Activated CD8-positive, alpha-beta T cell treated with anti-CD3 and anti-CD28 coated beads, Interleukin-2, amount 10 ng/mL, durations not matched to agents 7 days and 5 days (primary cell): Measurements from ENCODE around the gene TMA7. TPM values are rescaled to one million over a fixed set of nuclear protein-coding genes. Genes with fewer than 3 reads are reported as not detected.

Experiments used
- ATAC-seq: fragments of 150-1000 bp; cut with Tn5 transposase; one replicate; pipeline ENCODE4 v1.10.0; 2021; ENCODE audit warnings: moderate library complexity
- CTCF ChIA-PET: fragments of 350-600 bp; sonication (Branson Sonifier 250); formaldehyde crosslinking; loops from one replicate; lab custom pipeline; 2021; ENCODE audit warnings: antibody characterized with exemption; lab: Charles Lee
- POLR2A ChIA-PET: fragments of 350-600 bp; sonication (Branson Sonifier 250); formaldehyde crosslinking; loops from one replicate; lab custom pipeline; 2021; ENCODE audit warnings: antibody characterized with exemption; lab: Charles Lee
- DNase-seq: peaks from one replicate; pipeline ENCODE4 v3.0.0-alpha.2; 2020
- H3K27ac Mint-ChIP-seq: one replicate; pipeline ENCODE4 v1.8.0; 2021; ENCODE audit warnings: mild to moderate bottlenecking, mixed read lengths
- H3K27me3 Mint-ChIP-seq: one replicate; pipeline ENCODE4 v1.8.0; 2021; ENCODE audit warnings: low read depth, mixed read lengths
- H3K36me3 Mint-ChIP-seq: one replicate; pipeline ENCODE4 v1.8.0; 2021; ENCODE audit warnings: low read depth, mixed read lengths
- H3K4me1 Mint-ChIP-seq: one replicate; pipeline ENCODE4 v1.8.0; 2021; ENCODE audit warnings: low read depth, mixed read lengths
- H3K4me3 Mint-ChIP-seq: one replicate; pipeline ENCODE4 v1.8.0; 2021; ENCODE audit warnings: mild to moderate bottlenecking, mixed read lengths
- H3K9me3 Mint-ChIP-seq: one replicate; pipeline ENCODE4 v1.8.0; 2022; ENCODE audit warnings: mixed read lengths; ENCODE audit not compliant: insufficient read depth
- total RNA-seq, 2 experiments: library from RNA; stranded (reverse); gene quantifications; one replicate each; pipeline ENCODE4 v1.2.3, GENCODE V29; 2021

The TMA7 gene
- total RNA-seq, 2 experiments from 2014 or later, result 339 to 364 TPM

DNA sequence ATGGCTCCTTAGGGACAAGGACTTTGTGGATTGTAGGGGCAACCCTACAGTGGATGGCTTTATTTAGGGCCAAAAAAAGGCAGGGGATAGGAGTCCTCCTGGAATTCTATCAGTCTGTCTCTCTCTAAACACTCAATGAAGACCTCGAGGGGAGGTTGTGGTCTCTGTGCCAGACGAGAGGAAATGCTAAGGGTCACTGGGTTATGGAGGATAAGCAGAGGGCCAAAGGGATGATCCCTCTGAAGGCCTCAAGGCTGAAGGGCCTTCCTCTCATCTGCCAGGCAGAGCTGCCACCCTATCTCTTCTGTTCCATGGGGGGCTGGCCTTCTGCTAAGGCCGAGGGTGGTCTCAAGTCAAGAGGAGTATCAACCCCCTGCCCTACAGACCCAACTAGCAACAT is 37.1 kb upstream of the TMA7 start:
- ChIA-PET POLR2A (no interaction called here), CTCF (interaction anchor here (0.6 to 11.6 kb wide), 4 partner anchors 31 to 152 kb away, joined by 3 to 342 read pairs (median 91); partner anchors contain the start of genes PFKFB4 and PLXNB1)
- Mint-ChIP-seq H3K27ac (no peak overlapping the region), H3K27me3 (no peaks in the 10 kb centered on the region), H3K4me1 (no peaks in the 10 kb centered on the region), H3K36me3 (no peaks in the 10 kb centered on the region), H3K9me3 (no peaks in the 10 kb centered on the region), H3K4me3 (no peak overlapping the region)
- ATAC-seq, result no peak
- DNase-seq, result no peak

- Mint-ChIP-seq H3K9me3 (no peaks in the 10 kb centered on the region), H3K4me1 (no peaks in the 10 kb centered on the region), H3K36me3 (no peaks in the 10 kb centered on the region), H3K4me3 (no peak overlapping the region), H3K27ac (no peak overlapping the region), H3K27me3 (no peaks in the 10 kb centered on the region)
- ChIA-PET CTCF (interaction anchor here (1.1 to 11.6 kb wide), 3 partner anchors 30 to 151 kb away, joined by 3 to 342 read pairs (median 179); partner anchors contain the start of genes PFKFB4 and PLXNB1), POLR2A (interaction anchor here (1.2 kb wide), 1 partner anchor 36 kb away, joined by 4 read pairs; the partner anchor contains the start of genes CCDC51 and TMA7)
- DNase-seq, result no peak
- no peak for ATAC-seq
Measured at GRCh38 chr3:48403533-48404439, 36.3 kb upstream of the TMA7 start.

DNA sequence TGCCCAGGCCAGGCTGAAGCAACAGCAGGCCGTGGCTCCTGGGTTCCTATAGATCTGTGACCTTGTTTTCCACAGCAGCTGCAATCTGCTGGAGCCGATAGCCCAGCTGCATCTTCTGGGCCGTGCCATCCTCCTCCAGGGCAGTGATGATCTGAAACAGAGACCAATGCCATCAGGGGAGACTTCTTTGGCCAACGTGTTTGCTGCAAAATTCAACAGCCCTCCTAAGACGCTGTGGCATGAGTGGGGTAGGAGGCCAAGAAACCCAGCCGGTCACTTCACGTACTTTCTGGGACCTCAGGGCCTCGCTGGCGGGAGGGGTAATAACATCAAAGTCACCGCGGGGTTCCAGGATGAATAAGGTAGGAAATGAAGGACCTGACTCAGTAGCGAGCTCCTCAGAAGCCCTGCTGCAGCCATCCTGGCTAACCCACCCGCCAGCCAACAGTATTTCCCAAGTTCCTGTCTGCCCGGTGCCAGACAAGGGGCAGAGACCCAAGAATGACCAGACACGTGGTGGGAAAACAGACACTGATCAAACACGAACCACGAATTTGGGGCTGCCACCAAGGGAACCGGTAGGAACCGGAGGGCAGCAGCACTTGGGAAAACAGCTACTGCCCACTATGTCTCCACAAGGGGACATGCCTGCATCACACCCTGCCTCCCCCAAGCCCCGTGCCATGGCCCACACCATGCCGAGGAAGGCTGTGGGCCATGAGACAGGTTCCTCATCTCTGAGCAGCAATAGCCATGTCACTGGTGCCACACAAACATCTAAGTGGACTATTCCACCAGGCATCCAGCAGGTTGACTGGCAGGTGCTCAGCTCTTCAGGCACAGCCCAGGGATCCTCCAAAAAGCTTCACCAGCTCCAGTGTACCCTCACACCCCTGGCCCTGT is 35.4 kb upstream of the TMA7 start:
- H3K4me1 Mint-ChIP-seq, result no peaks in the 10 kb centered on the region
- ATAC-seq (no peak), DNase-seq (no peak)
- no peak overlapping the region for H3K4me3 Mint-ChIP-seq
- no peaks in the 10 kb centered on the region for H3K36me3 Mint-ChIP-seq
- H3K27ac Mint-ChIP-seq, result no peak overlapping the region
- CTCF ChIA-PET, result interaction anchor here (7.2 to 11.6 kb wide), 2 partner anchors 29 to 150 kb away, joined by 179 to 342 read pairs; partner anchors contain the start of genes PFKFB4 and PLXNB1
- no peaks in the 10 kb centered on the region for H3K9me3 Mint-ChIP-seq
- POLR2A ChIA-PET, result interaction anchor here (1.2 kb wide), 1 partner anchor 35 kb away, joined by 4 read pairs; the partner anchor contains the start of genes CCDC51 and TMA7
- H3K27me3 Mint-ChIP-seq, result no peaks in the 10 kb centered on the region

DNA sequence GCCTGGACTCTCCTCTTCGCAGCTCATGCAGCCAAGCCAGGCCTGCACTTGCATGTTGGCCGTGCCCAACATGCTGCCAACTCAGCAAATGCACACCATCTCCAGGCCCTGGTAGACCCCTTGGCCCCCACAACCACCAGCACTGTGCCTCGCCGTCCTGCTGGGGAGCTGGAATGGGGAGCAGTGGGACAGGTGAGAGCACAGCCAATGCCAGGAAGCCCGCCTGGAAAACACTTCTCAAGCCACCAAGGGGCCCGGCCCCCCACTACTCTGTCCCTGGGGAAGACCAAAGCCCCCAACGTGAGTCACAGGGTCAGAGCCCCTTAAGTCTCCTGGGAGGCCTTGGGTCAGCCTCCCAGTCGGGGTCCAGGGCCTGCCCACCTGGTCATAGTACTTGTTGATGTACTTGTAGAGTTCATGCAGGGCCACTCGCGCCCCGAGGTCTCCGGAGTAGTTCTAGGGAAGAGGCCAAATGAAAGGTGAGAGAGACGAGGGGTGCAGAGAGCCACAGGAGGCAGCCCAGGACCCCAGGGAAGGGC is 34.6 kb upstream of the TMA7 start:
- Mint-ChIP-seq H3K9me3 (no peaks in the 10 kb centered on the region), H3K4me3 (no peak overlapping the region), H3K36me3 (no peaks in the 10 kb centered on the region), H3K27ac (no peak overlapping the region), H3K27me3 (no peaks in the 10 kb centered on the region), H3K4me1 (no peaks in the 10 kb centered on the region)
- POLR2A ChIA-PET, result interaction anchor here (1.2 kb wide), 1 partner anchor 34 kb away, joined by 4 read pairs; the partner anchor contains the start of genes CCDC51 and TMA7
- ATAC-seq, result no peak
- CTCF ChIA-PET, result interaction anchor here (11.6 kb wide), 1 partner anchor 28 kb away, joined by 342 read pairs; the partner anchor contains the start of gene PLXNB1
- DNase-seq, result no peak

GRCh38 chr3:48405971-48406370 is 34.1 kb upstream of the TMA7 start:
- Mint-ChIP-seq H3K4me1 (no peaks in the 10 kb centered on the region), H3K36me3 (no peaks in the 10 kb centered on the region), H3K27ac (no peak overlapping the region), H3K9me3 (no peaks in the 10 kb centered on the region), H3K4me3 (no peak overlapping the region), H3K27me3 (no peaks in the 10 kb centered on the region)
- ATAC-seq (no peak), DNase-seq (no peak)
- POLR2A ChIA-PET, result no interaction called here
- CTCF ChIA-PET, result interaction anchor here (11.6 kb wide), 1 partner anchor 28 kb away, joined by 342 read pairs; the partner anchor contains the start of gene PLXNB1

DNA sequence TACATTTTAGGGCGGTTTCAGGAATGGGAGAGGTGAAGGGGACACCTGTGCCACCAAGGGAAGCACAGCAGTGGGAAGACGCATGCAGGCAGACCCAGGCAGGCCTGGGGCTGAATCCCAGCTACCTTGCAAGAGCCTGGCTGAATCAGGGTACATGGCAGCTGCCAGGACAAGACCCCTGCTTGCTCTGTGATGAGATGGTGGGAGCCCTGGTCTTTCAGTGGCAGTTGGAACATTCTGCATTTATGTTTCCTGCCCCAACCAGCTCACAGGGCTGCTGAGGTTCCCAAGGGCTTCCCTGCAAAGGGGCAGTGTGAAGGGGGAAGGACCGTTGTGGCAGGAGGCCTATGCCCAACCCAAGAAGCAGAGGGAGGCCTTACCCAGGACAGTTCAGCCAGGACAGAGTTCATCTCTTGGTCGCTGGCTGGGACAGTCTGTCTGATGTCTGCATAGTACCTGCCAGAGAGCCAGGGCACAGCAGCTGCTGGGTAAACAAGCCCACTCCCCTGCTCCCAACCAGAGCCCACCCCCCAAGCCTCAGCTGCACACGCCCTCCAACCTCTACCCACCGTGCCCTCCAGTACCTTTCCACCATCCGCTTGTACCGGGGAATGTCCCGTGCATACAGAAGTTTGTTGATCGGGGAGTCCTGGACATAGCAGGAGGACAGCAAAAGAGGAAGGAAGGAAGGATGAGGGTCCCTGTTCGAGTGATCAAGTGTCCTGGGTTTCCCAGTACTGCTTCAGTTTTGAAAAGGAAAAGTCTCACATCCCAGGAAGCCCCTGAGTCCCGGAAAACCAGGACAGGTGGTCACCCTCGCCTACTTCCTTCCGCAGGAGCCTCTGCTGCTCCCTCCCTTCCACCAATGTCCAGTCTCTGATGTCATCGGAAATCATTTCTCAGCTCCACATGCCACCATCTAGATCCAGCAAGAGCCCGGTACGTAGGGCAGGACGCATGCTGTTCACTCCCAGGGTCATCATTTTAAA is 33.3 kb upstream of the TMA7 start:
- Mint-ChIP-seq H3K9me3 (no peaks in the 10 kb centered on the region), H3K4me3 (no peak overlapping the region), H3K4me1 (no peaks in the 10 kb centered on the region), H3K27ac (peak overlapping the region; percentile 43), H3K36me3 (no peaks in the 10 kb centered on the region), H3K27me3 (no peaks in the 10 kb centered on the region)
- DNase-seq (no peak), ATAC-seq (no peak)
- POLR2A ChIA-PET, result interaction anchor here (0.5 to 1.1 kb wide), 2 partner anchors 11 to 101 kb away, joined by 3 to 5 read pairs; no protein-coding TSS in a partner anchor
- CTCF ChIA-PET, result interaction anchor here (1.4 to 11.6 kb wide), 2 partner anchors 27 to 135 kb away, joined by 3 to 342 read pairs; partner anchors contain the start of gene PLXNB1

- no peak overlapping the region for H3K27ac Mint-ChIP-seq
- no peaks in the 10 kb centered on the region for H3K36me3 Mint-ChIP-seq
- ATAC-seq (no peak), DNase-seq (no peak)
- POLR2A ChIA-PET, result interaction anchor here (0.5 to 1.1 kb wide), 2 partner anchors 10 to 13 kb away, joined by 3 to 5 read pairs; no protein-coding TSS in a partner anchor
- H3K4me3 Mint-ChIP-seq, result no peak overlapping the region
- no peaks in the 10 kb centered on the region for H3K4me1 Mint-ChIP-seq
- no peaks in the 10 kb centered on the region for H3K27me3 Mint-ChIP-seq
- CTCF ChIA-PET, result interaction anchor here (0.8 to 11.6 kb wide), 3 partner anchors 26 to 150 kb away, joined by 3 to 342 read pairs (median 3); partner anchors contain the start of gene PLXNB1
- H3K9me3 Mint-ChIP-seq, result no peaks in the 10 kb centered on the region
Measured at GRCh38 chr3:48407542-48408099, 32.4 kb upstream of the TMA7 start.

- Mint-ChIP-seq H3K27me3 (no peaks in the 10 kb centered on the region), H3K27ac (no peak overlapping the region), H3K4me3 (no peak overlapping the region), H3K36me3 (no peaks in the 10 kb centered on the region), H3K9me3 (no peaks in the 10 kb centered on the region), H3K4me1 (no peaks in the 10 kb centered on the region)
- ATAC-seq, result no peak
- DNase-seq, result no peak
- CTCF ChIA-PET, result interaction anchor here (1.1 to 11.6 kb wide), 3 partner anchors 8 to 140 kb away, joined by 3 to 342 read pairs (median 3); partner anchors contain the start of gene PLXNB1
- POLR2A ChIA-PET, result no interaction called here
Measured at GRCh38 chr3:48408823-48409281, 31.2 kb upstream of the TMA7 start.

GRCh38 chr3:48409291-48410201 is 30.5 kb upstream of the TMA7 start:
- ChIA-PET CTCF (interaction anchor here (1.1 to 11.6 kb wide), 3 partner anchors 9 to 140 kb away, joined by 3 to 342 read pairs (median 3); partner anchors contain the start of gene PLXNB1), POLR2A (no interaction called here)
- H3K27me3 Mint-ChIP-seq, result no peaks in the 10 kb centered on the region
- ATAC-seq (no peak), DNase-seq (no peak)
- H3K36me3 Mint-ChIP-seq, result no peaks in the 10 kb centered on the region
- H3K4me1 Mint-ChIP-seq, result no peaks in the 10 kb centered on the region
- H3K9me3 Mint-ChIP-seq, result no peaks in the 10 kb centered on the region
- H3K27ac Mint-ChIP-seq, result no peak overlapping the region
- H3K4me3 Mint-ChIP-seq, result no peak overlapping the region
